Neural progenitor cell (in vitro differentiated cells): Measurements from ENCODE around the gene IQCM.

Experiments used
- EZH2 ChIP-seq: fragments of 200-600 bp; sonication (generic); IDR thresholded peaks from 2 replicates; pipeline ENCODE4 v1.6.1; 2017; ENCODE audit warnings: antibody characterized with exemption, mild to moderate bottlenecking, moderate library complexity
- EZH2phosphoT487 ChIP-seq: fragments of 200-600 bp; sonication (generic); IDR thresholded peaks from 2 replicates; pipeline ENCODE4 v1.6.1; 2017; ENCODE audit warnings: antibody characterized with exemption
- TF ChIP-seq, protein P1 (sequence below): fragments of 200-600 bp; sonication (generic); IDR thresholded peaks from 2 replicates; pipeline ENCODE4 v1.5.1; 2017; ENCODE audit warnings: antibody characterized with exemption, mild to moderate bottlenecking

DNA sequence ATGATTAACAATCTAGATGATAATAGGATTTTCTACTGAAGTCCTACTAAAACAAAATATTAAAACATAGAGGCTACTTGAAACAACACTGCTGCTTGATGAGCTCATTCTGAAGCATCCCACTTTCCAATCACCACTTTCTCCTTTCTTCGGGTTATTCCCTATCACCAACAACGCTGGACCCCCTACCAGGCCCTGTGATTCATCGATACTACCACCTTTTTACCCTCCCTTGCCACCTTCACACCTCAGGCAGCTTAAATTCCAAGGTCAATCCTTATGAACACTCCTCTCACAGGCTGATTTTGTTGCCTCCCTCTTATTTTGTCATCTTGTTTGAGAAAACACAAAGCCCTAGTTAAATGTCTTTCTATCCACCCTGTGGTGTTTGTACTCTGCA, 102.6 kb downstream of the IQCM start:
- TF ChIP-seq, protein P1, sequence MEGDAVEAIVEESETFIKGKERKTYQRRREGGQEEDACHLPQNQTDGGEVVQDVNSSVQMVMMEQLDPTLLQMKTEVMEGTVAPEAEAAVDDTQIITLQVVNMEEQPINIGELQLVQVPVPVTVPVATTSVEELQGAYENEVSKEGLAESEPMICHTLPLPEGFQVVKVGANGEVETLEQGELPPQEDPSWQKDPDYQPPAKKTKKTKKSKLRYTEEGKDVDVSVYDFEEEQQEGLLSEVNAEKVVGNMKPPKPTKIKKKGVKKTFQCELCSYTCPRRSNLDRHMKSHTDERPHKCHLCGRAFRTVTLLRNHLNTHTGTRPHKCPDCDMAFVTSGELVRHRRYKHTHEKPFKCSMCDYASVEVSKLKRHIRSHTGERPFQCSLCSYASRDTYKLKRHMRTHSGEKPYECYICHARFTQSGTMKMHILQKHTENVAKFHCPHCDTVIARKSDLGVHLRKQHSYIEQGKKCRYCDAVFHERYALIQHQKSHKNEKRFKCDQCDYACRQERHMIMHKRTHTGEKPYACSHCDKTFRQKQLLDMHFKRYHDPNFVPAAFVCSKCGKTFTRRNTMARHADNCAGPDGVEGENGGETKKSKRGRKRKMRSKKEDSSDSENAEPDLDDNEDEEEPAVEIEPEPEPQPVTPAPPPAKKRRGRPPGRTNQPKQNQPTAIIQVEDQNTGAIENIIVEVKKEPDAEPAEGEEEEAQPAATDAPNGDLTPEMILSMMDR: no peak
- no peak for TF ChIP-seq EZH2
- no peak for TF ChIP-seq EZH2phosphoT487
